HG02678 (cell line): ENCODE measurements around the gene DET1.
"Not testable (repeated sequence)": the region's sequence is repeated elsewhere in the genome, so short reads cannot be mapped to it uniquely, and the experiment has no call there.

Experiments used
- ATAC-seq: cut with Tn5 transposase; IDR thresholded peaks from one replicate; pipeline ENCODE4 v1.9.1; 2021; ENCODE audit warnings: mild to moderate bottlenecking, moderate library complexity; ENCODE audit not compliant: unreplicated experiment

Gene DET1

DNA sequence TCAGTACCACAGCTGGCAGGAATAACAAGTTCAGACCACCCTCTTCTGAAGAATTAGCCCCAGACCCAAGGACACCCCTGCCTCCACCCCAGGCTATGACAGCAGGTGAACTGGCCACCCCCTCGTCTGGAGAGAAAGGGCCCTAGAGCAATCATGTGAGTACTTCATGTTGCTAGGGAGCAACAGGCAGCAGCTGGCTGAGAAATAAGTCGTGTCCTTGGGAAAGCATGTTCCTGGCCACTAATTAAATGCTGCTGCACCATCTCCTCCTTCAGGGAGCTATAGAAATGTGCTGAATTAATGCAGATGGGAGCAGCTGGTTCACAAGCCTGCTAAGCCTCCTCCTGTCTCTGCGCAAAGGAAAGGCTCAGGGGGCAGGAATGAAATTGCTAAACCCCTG is 47.5 kb downstream of the DET1 start:
- no peak for ATAC-seq

DNA sequence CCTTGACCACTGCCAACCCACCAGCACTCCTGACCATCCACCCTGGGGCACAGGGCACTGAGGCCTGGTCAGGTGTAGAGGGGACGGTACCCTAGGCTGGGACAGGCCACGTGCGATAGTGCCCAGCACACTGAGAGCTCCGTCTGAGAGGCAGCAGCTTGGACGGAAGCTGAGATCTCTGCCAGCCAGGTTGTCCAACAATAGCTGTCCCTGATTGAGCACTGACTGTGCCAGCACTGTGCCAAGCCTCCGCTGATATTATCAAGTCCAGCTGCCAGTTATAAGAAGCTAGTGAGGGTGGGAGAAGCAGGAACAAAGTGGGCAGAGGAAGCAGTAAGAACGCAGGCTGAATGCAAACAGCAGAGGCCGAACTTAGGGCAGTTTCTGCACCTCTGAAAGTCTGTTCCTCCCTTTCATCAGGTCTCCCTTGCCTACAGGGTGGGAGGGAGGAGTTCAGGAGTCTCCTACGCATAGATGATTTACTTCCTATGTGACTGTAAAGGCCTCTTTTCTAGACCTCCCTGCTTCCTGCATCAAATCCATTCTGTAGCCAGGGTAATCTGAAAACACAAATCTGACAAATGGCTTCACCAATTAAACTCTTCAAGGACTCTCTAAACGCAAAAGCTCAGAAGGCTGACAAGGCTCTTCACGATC is 49.2 kb downstream of the DET1 start:
- no peak for ATAC-seq

DNA sequence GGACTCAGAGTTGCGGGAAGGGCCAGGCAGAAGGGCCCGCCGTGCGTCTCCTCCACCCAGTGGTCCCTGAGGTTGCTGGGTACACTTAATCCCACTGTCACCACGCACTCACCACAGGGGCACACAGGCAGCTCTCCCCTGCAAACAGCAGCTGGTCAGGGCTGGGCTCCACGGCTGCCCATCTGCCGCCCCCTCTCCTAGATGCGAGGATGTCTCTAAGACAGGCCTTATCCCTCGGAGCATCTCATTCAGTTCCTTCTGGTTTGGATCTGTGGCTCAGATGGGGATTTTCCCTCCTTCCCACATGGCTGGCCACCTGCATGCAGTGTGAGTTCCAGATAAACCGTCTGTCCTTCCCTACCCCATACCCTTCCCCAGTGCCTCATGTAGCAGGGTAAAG is 52.6 kb downstream of the DET1 start:
- ATAC-seq, result no peak

DNA sequence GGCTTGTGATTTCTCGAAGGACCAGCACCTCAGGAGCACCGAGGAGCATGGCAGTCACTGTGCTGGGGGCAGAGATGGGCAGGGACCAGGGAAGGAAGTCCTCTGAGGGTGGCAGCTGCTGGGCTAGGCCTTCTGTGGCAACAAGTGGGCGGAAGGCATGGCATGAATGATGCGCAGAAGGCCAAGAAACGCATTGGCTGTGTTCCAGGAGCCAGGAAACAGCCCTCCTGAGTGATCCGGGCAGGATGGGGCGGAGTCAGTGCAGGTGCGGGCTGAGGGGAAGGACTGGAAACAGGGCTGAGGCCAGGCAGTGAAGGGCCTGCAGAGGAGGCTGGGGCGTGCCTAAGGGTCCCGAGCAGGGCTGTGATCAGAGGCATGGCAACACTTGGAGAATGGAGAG is 55.3 kb downstream of the DET1 start:
- no peak for ATAC-seq

DNA sequence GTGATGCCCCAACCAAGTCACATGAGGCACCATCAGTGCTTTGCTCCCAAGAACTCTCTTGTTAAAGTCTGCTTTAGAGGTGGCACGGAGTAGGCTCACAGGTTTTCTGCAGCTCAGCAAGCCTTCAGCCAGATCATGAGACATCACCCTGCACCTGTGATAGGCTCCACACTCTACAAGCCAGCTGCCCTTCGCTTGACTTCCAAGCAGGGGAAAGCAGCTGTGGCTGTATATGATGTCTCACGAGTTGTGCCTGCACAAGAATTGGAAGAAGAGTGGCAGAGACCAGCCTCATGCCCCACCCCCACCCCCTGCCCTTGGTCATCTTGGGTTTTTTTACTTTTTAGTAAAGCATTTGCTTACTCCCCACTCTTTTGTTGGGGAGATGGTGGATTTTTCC is 56.4 kb downstream of the DET1 start:
- ATAC-seq, result no peak

DNA sequence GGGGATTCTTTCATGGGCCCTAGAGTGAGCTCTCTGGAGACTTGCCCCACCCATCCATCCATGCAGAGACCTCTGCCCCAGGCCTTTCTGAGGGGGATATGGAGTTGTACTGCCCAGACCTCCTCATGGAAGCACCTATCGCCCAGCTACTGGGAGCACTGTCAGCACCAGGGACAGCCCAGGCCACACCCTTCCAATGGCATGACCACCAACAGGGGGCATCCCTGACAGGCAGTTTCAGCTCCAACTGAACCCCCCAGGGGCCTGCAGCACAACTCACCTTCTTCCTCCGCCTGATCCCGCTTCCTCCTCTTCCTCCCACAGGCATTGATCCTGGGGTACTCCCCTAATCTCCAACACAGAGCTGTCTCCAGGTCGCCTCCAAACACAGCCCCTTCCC is 57.2 kb downstream of the DET1 start:
- ATAC-seq, result no peak

DNA sequence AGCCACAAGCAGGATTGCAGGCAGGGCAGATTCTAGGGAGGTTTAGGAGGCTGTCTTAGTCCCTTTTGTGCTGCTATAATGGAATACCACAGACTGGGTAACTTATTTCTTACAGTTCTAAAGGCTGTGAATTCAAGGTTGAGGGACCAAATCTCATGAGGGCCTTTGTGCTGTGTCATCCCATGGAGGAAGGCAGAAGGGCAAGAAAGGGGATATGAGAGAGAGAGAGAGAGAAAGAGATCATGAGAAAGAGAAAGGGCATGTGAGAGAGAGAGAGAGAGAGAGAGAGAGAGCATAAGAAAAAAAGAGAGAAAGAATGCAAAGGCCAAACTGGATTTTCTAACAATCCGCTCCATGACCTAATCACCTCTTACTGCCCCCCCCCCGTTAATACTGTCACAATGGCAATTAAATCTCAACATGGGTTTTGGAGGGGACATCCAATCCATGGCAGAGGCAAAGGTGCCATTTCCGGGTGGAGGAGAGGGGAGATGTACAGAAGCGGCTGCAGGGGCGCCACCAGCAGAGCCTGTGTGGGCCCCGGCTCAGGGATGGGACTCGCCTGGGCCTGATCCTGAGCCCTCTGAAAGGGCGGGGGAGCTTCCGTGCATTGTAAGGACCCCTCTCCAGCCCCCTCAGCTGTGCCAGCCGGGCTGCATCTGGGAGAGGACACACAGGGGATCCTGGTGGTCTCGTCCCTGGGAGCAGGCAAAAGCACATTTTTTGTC is 58.5 kb downstream of the DET1 start:
- ATAC-seq, result no peak

DNA sequence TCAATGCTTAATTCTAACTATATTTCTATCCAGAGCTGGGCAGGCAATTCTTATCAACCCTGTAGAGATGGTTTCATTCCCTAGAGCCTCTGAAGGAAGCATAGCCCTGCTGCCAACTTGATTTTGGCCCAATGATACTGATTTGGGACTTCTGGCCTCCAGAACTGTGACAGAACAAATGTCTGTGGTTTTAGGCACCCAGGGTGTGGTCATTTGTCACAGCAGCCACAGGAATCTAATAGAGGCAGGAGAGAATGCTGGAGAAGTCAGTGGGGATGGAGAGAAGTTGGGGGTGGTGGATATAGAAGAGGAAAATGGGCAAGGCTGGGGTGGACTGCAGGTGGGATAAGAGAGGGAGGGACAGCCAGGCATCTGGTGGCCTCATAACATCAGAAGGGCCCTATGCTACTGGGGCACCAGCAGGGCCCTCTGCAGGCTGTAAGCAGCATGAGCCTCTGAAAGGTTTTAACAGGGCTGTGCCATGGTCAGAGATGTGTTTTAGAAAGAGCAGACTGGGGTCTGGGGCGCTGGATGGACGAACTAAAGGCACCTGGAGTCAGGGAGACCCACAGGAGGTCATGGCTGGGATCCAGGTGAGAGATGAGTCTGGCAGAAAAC is 59.2 kb downstream of the DET1 start:
- ATAC-seq, result no peak

DNA sequence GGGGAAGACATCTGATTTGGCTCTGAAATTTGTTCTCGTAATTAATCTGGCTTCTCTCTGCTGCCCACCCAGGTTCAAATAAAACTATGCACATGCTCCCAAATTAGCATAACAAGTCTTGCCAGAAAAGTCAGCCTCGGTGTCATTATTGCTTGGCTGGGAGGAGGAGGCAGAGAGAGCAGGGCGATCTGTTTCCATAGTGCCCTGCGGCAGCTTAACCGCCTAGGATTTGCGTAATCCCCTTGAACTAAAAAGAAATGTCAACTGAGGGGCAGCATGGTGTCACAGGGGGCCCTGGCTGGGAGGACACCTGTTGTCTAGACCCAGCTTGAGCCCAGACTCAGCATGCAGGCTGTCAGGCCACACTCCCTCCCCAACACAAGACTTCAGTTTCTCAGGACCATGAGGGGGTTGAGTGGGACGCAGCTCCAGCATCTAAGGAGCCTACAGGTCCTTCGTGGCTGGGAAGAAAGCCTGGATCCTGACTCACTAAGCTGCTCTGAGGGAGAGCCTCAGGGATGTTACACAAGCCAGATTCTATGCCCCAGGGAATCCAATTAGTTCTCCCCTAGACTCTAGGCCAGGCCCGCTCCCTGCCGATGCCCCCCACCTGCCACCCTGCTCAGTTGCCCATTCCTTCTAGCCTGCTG is 61.7 kb downstream of the DET1 start:
- no peak for ATAC-seq

DNA sequence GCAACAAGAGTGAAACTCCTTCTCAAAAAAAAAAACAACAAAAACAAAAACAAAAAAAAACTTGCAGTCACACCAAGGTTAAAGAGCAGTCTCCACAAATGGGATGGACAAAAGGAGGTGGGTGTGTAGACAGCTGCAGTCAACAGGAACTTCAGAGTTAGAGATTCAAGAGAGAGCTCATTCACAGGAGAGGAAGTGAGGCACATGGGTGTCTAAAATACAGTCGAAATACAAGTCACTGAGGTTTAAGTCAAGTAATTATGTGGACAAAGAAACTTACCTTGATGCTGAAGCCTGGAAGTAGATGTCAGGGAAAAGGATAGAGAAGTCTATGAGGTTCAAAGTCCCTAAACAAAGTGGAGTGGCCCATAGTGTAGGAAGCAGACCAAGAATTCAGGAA is 64.2 kb downstream of the DET1 start:
- no peak for ATAC-seq

DNA sequence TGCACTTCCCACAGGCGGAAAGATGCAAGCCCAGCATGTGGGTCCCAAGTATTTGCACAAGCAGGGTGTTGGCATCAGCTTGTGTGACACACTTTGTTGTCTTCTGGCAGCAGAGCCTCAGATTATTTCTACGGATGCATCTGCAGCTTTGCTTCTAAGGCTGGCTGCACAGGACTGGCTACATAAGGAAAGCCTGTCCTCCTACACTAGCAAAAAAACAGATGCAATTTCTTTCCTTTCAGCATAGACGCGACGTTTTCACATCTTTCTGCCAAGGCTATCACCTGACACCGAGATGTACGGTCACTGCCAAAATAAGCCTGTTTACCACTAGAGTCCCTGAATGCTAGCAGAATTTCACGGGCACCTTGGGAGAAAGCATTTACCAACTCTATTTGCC is 65.5 kb downstream of the DET1 start:
- no peak for ATAC-seq

DNA sequence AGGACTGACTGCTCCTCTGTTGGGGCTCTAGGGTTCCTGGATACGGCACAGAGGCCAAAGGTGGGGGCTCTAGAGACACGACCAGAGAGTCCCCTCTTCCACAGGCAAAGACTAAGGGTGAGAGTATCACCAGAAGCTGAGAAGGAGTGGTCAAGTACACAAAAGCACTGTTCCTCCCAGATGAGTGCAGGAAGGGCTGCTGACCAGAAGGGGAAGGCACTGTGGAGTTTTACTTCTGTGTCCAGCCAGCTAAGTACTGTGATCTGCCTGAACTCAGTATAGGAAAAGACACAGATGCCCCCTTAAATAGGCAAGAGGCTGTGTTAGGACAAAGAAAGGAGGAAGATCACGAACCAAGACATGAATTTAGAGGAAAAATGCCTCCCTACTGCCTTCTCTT is 67.3 kb downstream of the DET1 start:
- ATAC-seq, result no peak

DNA sequence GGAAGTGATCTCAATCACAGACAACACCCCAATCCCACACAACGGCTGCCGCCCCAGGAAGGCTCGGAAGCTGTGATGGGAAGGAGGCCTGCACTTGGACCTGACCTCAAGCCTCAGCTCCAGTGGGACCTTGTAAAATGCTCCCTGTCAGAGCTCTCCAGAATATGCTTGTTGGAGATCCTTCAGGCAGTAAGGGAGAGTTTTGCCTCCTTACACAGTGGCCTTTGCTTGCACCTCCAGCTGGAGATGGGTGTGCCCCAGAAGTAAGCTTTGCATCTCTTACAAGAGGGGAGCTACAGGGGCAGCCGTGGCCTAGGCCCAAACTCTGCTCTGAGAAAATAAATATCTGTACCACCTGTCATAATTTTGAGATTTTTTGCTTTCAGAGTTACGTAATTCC is 68.6 kb downstream of the DET1 start:
- ATAC-seq, result no peak

DNA sequence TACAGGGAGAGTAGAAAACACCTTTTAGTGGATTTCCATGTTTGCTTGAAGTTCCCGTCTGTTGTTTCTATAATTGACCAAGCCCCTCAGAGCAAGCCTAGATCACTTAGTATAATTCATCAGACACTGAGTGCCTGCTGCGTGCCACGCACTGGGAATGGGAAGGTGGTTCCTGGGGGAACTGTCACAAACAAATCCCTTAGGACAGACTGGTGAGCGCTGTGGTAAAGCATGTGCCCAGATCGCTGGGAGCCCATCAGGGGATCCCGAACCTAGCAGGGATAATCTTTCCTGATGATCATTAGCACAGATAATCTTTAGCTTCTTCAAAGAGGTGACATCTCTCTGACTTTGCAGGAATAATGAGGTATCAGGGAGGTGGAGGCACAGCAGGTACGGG is 69.4 kb downstream of the DET1 start:
- no peak for ATAC-seq

DNA sequence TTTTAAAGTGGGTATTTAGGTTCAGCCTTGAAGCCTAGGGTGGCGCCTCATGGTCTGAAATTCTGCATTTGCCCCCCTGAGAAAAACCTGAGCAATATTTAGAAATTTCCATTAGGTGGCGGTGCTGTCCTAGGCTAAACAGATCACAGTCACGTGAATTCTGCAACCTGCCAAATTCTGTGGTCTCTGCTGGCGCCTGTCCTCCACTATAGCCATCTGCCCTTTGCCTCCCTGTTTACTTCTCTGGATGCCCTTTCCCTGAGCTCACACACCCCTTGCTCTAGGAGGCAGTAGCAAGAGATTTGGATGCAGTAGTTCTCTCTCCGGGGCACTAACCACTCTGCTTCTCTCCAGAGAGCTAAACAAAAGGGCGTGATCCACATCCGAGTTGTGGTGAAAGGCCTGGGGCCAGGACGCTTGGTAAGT is 69.8 kb downstream of the DET1 start:
- ATAC-seq, result no peak

DNA sequence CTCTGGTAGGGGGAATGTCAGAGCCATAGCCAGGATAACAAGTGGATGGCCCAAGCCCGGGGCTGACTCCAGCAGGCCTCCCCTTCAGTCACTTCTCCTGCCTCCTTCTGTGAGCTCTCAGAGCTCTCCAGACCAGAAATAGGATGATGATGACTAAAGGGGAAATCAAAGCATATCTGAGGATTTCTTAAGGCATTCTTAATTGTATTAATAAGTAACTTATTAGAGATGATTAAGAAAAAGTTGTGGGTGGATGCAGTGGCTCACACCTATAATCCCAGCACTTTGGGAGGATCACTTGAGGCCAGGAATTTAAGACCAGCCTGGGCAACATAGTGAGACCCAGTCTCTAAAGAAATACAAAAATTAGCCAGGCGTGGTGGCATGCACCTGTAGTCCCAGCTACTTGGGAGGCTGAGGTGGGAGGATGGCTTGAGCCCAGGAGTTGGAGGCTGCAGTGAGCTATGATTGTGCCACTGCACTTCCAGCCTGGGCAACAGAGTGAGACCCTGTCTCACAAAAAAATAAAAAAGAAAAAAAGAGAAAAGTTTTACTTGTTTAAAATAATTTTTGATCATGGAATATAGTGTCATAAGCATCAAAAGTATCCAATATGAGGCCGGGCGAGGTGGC is 72.7 kb downstream of the DET1 start:
- ATAC-seq, result not testable (repeated sequence)

DNA sequence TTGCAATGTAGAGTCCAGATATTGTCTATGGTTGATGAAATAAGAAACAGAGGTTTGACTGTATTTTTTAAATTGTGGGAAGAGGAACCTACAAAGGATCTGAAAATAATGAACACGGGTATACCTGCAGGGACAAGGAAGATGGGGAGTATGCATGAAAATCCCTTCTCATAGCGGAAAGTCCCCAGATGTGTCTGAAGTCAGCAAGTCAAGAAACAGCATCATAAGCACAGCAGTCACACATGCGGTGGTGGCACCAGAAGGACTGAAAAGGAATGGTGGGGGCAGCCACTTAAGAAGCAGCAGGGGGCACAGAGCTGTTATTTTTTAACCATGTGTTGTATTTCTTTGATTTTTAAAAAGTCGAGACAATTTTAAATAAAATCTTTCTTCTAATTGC is 74.3 kb downstream of the DET1 start:
- ATAC-seq, result no peak

DNA sequence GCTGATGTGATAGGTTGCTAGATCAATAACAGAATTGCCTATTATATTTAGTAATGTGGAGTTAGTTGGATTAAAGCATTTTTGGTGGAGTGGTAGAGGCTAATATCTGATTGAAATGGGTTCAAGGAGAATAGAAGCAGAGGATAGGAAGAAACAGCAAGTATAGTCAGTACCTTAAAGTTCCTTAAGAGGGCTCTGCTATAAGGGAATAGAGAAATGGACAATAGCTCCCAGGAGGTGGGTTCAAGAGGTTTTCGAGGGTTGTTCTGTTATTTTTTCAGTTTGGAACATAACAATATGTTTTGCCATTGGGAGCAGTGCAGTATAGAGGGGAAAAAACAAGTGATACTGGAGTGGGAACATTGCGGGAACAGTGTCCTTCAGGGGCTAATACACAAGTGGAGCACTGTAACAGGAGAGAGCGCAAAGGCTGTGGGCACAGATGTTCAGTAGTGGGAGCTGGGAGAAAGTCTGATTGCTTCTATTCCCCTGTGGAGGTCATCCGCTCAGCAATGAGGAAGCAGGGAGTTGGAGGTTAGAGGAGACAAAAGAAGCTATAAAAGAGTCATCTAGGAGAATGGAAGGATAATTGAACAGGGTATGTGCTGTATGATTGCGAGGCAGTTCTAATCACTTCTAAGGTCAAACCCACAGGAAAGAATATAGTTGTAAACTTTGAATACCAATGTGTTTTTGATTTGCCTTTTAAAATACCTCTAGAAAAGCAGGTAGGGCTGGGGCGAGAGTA is 75.7 kb downstream of the DET1 start:
- ATAC-seq, result no peak

DNA sequence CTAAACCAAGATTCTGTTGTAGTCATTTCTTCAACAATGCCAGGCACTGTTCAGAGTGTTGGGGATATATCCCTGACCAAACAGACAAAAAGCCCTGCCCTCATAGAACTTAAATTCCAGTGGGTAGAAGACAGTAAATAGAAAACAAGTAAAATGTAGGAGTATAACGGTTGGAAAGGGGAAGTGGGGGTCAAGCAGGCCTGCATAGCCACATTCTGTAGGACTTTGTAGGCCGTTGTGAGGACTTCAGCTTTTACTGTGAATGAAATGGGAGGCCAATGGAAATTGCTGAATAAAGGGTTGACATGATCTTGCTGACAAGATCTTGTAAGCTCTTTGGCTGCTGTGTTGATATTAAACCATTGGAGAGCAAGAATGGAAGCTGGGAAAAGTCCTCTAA is 77.2 kb downstream of the DET1 start:
- ATAC-seq, result no peak

DNA sequence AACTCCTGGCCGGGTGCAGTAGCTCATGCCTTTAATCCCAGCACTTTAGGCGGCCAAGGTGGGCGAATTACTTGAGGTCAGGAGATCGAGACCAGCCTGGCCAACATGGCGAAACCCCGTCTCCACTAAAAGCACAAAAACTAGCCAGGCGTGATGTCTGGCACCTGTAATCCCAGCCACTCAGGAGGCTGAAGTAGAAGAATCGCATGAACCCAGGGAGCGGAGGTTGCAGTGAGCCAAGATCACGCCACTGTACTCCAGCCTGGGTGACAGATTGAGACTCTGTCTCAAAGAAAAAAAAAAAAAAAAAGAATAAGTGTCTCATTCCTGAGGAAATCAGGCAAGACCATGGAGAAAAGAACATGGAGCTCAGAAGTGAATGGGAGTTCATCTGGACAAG is 77.8 kb downstream of the DET1 start:
- ATAC-seq, result not testable (repeated sequence)
